ENCODE results near the gene TRIM59.

GRCh38 chr3:160448845-160449635, 546 bp downstream of the TRIM59 start:
- TF ChIP-seq POLR2A (IDR thresholded peaks at IDR 0.05) (no peak), CTCF (IDR thresholded peaks at IDR 0.05) (no peak)

All from body of pancreas (tissue), 4 donors.